Stimulated activated CD4-positive, alpha-beta T cell treated with anti-CD3 and anti-CD28 coated beads, Interleukin-1b, Interleukin-23, amount 100 ng/mL, for 24 hours (primary cell): ENCODE results near the gene PSPC1.

Experiments used
- DNase-seq, 4 experiments: peaks; one replicate each; pipeline ENCODE4 v3.0.0-alpha.2; 2020; ENCODE audit warnings: low read depth in 4 of 4, low spot score in 1 of 4

Gene PSPC1

GRCh38 chr13:19676168-19676567, 106.6 kb downstream of the PSPC1 start:
- no peak for DNase-seq

GRCh38 chr13:19674898-19675297, 107.8 kb downstream of the PSPC1 start:
- DNase-seq, result no peak

DNA sequence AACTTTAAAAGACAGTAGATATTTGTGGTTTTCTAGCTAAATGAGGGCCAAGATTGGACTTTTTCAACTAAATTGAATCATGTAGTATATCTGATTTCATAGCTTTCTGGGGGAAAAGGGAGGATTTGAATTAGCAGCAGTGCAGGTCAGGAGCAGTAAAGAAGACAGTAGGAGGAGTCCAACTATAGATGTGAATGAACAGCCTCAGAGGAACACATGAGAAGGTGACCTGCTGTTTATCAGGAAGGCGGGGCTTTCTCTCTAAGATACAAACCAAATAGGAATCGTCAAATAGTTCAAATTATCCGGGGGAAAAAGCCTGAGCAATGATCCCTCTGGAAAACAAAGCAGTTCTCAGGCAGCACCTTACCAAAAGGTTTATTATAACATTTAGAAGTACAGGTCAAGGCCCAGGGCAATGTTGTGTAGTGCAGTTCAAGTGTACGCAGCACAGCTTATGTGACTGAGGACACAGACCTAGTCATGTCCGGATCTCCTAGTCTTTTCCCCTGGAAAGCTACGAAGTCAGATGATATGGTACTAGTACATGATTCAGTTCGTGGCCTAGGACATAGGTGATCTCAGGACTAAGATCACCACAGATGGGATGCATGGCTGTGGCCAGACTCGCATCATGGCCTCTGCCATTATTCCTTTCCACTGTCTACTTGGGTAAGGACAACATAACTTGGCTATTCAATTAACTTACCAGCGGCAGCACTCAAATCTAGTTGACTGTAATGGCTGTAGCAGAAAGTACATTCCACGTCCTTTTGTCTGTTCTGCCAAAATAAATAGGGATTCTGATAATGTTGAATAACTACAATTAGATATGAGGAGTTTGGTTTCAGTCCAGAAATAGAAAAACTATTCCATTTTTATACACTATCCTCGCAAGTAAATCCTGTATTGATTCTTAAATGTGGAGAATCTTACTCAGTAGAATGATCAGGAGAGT, 109.0 kb downstream of the PSPC1 start:
- DNase-seq, result no peak

GRCh38 chr13:19672990-19673389, 109.8 kb downstream of the PSPC1 start:
- DNase-seq, result no peak

DNA sequence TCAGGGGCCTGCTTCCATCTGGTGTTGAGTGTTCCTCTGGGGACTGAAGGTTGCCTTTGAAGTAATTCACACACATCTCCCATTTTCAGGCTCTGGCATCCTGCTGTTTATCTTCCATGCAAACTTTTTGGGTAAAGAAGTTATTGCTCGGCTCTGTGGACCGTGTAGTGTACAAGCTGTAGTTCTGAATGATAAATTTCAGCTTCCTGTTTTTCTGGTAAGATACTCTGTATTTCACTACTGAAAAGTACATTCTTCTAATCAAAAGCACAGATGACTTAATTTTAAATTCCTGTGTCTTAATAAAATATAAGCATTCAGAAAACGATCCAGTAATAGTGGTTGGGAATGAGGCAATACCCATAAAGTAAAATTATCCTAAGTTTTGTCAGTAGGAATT, 112.6 kb downstream of the PSPC1 start:
- DNase-seq, result no peak

DNA sequence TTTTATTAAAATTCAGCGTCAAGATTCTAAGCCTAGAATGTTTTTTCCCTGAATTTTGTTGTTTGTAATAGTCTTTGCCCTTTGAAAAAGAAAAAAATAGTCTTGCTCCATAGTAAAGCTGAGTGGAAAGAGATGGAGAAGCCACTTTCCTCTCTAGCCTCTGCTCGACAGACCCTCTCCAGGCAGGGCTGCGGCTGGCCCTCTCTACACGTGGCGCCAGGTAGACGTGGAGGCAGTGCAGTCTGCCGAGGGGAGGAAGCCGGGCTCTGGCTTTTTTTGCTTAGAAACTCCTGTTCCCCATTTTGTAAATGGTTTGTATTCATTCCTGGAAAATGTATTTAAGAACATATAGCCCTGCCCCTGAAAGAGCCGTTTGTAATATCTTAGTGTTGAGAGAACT, 114.0 kb downstream of the PSPC1 start:
- no peak for DNase-seq

- DNase-seq, result no peak
These were observed 117.3 kb downstream of the PSPC1 start for GRCh38 chr13:19665427-19665859.

GRCh38 chr13:19664481-19665230, 118.1 kb downstream of the PSPC1 start:
- DNase-seq, result no peak

- DNase-seq, result no peak
These were observed 119.2 kb downstream of the PSPC1 start for GRCh38 chr13:19663416-19663979.

GRCh38 chr13:19661561-19661960, 121.2 kb downstream of the PSPC1 start:
- DNase-seq, result no peak

- DNase-seq, result no peak
These were observed 121.6 kb downstream of the PSPC1 start for GRCh38 chr13:19661126-19661525.

GRCh38 chr13:19658831-19659230, 123.9 kb downstream of the PSPC1 start:
- DNase-seq, result no peak

DNA sequence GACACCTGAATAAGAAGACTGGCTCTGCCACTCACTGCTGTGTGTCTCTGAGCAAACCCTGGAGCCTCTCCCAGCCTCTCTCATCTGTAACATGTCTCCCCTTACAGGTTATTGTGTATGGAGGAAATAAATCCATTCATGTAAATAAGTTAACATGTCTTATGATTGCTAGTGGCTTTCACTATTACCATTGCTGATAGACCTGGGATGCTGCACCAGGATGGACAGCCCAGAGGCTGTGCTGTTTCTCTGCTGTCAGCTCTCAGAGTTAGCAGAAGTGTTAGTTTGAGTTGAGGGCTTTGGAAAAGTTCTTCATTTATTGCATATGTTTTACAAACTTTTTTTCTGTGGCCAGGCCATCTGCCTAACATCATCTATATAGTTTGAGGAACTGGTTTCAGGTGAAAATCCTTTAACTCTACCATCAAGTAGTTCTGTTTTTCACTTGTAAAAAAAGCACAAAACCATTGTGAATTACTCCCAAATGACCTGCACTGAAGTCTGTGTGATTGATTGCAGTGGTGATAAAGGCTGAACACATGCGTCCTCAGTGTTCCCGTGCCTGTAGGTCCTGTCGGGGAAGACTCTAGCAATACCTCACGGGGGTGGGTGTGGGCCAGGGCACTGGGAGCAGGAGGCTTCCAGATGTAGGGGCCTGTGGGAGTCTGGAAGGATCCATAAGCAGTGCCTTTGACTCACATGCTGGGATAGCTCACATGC, 124.7 kb downstream of the PSPC1 start:
- DNase-seq, result no peak
